ENCODE results near the gene RTN4IP1.

The RTN4IP1 gene, protein sequence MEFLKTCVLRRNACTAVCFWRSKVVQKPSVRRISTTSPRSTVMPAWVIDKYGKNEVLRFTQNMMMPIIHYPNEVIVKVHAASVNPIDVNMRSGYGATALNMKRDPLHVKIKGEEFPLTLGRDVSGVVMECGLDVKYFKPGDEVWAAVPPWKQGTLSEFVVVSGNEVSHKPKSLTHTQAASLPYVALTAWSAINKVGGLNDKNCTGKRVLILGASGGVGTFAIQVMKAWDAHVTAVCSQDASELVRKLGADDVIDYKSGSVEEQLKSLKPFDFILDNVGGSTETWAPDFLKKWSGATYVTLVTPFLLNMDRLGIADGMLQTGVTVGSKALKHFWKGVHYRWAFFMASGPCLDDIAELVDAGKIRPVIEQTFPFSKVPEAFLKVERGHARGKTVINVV

DNA sequence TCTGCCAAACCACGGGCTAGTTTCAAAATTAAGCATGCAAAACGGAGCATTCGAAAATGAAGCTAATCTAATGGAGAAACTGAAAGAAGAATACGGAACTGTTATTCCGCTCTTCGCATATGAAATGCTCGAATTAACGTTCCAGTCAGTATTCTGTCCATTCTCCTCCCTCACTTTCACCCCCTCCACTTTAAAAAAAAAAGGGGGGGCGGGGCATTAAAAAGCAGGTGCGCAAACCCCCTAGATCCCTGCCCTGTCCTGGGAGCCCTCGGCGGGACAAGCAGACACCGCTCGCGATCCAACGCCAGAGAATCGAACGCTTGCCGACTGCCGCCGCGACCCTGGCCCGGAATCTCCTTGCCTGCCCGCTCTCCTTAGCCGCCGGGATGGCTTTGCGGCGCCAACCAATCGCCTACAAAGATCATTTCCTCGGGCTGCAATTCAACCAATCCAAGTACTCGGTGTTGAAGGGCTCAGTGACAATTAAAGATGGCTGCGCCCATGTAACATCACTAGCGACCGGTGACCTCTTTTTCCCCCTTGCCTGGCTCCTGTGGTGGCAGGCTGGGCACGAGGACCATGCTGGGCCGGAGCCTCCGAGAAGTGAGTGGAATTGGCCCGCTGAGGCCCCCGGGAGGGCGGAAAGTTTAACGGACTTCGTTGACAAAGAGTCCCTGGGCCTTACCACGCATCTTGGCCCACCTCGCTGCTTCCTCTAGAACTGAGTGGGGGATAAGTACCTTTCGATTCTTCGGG lies at the start of gene RTN4IP1, which contains the start of gene QRSL1:
Gene RTN4IP1, minus strand, starts transcription at position 396 of the 756 bp plus-strand sequence. CDS start 477 bp downstream, outside the sequence.
Gene QRSL1, plus strand, starts transcription at position 476 of the 756 bp plus-strand sequence. Its CDS starts 104 bp downstream, at position 580.
- DNase-seq = peak; percentile 99

DNA sequence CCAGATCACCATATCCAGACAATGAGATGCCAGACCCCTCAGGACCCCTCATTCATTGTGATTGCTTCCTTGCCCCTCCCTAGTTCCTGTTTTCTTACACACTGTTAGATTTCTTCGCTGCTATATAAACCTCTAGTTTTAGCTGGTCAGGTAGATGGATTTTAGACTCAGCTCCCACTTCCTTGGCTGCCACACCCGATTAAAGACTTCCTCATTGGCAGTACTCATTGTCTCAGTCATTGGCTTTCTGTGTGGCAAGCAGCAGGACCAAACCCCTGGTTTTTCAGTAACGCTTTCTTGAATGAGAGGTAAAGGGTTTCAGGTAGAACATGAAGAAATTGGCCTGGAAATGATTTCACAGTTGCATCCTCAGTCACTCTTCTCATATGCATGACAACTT lies 48.0 kb upstream of the RTN4IP1 start:
- DNase-seq = no peak

DNA sequence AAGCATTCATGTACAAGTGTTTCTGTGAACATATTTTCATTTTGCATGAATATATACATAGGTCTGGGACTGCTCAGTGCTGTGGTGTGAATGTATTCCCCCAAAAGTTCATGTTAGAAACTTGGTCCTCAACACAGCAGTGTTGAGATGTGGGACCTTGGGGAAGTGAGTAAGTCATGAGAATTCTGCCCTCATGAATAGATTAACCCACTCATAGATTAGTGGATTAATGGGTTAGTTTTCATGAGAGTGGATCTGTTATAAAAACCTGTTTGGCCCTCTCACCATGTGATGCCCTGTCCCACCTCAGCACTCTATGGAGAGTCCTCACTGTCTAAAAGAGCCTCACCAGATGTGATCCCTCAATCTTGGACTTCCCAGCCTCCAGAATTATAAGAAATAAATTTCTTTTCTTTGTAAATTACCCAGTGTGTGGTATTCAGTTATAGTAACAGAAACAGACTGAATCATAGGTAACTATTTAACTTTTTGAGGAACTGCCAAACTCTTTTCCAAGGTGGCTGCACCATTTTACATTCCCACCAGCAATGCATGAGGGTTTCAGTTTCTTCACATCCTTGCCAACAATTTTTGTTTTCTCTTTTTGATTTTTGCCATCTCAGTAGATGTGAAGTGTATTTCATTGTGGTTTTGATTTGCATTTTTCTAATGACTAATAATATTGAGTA lies 45.4 kb upstream of the RTN4IP1 start:
- no peak for DNase-seq

DNA sequence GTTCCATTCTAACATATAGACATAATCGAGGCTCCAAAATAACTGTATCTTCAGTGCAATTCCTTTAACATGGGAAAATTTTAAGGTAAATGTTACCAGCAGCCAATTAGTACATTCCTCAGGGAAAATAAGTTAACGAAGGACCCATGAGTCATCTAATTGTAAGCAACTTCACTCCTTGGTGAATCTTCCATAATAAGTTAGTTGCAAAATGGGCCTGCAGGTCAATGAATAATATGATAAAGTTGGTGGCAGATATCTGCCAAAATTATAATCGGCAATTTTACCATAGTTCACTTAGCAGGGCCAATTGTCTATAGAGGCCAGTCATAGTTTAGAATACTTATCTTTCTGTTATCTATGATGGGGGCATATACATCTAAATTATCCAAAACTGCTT lies 42.4 kb upstream of the RTN4IP1 start:
- DNase-seq = no peak

DNA sequence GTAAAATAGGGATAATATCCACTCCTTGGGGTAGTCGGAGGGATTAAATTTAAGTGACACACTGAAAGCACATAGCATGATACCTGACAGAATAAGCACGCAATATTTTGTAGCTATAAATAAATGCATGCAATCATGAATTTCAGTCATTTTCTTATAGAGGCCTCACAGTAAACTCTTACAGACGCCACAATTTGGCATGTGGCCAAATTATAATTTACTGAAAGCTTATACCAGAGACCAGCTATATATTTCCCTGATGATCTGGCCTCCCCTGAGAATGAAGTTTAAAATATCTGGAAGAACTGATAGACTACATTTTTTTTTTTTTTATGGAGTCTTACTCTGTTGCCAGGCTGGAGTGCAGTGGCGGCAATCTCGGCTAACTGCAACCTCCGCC lies 40.9 kb upstream of the RTN4IP1 start:
- DNase-seq = no peak

DNA sequence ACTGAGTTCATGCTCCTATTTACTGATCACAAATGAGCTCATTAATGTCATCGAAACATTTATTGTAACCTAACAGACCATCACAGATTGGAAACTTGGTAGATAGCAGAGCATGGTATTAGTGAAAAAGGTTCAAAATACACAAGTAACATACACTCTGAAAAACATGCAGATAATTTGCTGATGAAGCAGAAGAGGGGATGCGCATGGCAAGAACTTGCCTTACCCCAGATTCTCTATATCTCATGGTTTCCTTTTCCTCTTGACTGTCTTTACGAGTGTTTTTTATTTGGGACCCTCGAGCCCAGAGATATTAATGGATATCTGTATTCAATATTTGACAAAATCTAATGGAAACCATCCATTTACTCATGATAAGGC lies 37.7 kb upstream of the RTN4IP1 start:
- no peak for DNase-seq

DNA sequence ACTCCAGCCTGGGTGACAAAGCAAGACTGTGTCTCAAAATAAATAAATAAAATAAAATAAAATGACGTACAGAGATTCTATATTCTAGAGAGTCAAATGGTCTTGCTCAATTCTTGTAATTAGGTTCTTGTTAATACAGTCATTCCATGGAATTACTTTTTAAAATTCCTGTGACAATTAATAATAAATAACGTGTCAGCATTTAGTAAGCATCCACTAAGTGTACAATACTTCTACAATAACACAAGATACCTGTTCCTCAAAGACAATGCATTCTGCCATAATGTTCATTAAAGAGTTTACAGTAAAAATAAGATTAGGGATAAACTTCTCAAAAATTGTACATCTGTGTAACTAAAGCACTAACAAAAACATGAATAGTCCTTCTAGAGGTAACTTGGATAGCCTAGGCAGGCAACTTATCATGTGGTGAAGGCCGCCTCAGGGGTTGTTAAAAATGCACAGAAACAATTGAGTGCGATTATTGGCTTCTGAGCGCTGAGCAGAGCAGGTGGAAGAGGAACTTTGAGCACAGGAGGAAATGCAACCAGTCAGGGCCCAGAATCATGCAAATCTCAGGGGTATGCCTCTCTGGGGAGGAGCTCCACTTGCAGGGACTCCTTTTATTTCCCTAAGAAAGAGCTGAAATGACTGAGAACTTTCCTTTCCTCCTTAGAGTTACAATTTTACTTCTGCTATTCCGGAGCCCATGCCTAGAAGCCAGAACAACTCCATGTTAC lies 37.2 kb upstream of the RTN4IP1 start:
- no peak for DNase-seq

DNA sequence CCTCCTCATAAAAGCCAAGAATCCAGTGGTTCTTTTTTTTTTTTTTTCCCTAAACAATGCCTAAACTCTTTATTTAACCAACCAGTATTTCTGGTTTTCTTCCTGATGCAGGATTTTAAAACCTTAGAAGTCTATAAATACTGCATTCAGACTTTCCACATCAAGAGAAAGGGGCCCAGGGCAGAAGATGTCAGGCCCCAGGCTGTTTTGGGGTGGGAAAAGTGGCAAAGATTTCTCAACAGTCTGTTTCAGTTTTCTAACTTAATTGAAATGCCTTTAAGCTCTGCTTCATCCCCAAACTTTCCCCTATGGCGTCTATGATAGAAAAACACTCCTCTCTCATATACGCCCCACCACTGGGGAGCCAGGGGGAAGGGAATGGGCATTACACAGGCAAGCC lies 33.2 kb upstream of the RTN4IP1 start:
- DNase-seq = no peak

DNA sequence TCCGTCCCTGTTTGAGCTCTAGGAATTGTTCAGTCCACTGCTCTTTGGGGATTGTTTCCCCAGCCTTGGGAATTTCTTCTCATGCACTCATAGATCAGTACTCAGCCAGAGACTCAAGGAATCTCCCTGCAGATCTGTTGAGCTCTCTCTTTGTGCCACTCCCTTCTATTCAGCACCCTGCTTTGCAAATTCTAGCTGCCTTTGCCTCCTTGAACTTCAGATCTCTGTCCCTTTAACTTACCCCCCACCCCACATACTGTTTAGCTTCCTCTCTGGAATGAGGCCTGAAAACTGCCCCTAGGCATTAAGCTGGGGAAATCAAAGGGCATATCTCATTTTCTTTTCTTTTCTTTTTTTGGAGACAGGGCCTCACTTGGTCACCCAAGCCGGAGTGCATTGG lies 30.6 kb upstream of the RTN4IP1 start:
- no peak for DNase-seq

DNA sequence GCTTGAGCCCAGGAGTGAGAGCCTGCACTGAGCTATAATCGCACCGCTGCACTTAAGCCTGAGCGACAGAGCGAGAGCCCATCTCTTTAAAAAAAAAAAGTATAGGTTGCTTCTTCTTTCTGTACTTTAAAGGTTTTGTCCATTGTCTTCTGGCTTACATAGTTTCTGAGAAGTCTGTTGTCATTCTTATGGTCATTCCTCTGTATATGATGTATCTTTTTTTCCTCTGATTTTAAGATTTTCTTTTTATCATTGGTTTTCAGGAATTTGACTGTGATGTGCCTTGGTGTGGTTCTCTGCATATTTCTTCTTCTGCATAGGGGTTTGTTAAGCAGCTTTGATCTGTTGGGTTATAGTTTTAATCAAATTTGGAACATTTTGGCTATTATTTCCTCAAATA lies 29.2 kb upstream of the RTN4IP1 start:
- no peak for DNase-seq

DNA sequence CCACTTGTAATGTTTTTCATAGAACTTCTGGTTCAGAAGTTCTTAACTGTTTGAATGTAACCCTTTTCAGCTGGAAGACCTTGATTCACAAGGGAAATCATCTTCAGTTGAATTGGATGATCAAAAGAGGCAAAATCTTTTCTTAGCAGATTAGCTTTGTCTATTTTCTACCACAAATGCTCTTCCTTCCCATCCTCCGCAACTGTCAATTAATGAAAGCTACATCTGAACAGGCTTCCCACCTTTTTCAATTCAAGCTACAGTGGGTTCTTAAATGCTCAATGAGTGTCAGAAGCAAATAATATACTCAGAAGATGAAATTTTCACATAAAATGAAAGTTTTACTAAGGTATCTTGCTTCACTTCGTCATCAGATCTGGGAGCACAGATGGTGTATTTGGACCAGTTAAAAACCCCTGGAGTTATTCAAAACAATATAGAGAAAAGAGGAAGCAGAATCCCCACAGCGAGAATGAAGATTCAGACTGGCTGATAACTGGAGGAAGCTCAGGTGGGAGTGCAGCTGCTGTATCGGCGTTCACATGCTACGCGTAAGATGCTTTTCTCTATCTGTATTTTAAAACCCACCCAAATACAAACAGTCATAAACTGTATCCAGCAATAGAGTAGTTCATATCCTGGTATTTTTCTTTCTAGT lies 19.5 kb upstream of the RTN4IP1 start:
- no peak for DNase-seq

DNA sequence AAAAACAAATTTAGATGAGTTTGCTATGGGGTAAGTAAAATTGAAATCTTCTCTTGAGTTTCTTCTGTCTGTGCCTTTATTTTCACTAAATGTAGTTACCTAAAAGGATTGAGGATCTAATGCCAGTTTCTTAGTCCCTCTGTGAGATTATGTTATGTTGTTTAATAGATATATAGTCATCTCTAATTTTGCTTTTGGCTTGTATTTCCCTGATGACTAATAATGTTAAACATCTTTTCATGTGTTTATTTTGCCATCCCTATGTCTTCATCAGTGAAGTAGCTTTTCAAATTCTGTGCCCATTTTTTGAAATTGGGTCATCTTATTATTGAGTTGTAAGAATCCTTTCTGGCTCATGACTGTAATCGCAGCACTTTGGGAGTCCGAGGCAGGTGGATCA lies 13.8 kb upstream of the RTN4IP1 start:
- no peak for DNase-seq

DNA sequence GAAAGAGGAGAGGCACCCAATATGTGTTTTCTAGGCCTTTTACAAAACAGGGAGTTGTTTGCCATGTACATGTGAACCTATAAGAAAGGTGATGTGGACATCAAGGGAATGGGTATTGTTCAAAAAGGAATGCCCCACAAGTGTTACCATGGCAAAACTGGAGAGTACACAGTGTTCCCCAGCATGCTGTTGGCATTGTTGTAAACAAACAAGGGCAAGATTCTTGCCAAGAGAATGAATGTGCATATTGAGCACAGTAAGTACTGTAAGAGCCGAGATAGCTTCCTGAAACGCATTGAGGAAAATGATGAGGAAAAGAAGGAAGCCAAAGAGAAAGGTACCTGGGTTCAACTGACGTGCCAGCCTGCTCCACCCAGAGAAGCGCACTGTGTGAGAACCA lies 13.2 kb upstream of the RTN4IP1 start:
- no peak for DNase-seq

DNA sequence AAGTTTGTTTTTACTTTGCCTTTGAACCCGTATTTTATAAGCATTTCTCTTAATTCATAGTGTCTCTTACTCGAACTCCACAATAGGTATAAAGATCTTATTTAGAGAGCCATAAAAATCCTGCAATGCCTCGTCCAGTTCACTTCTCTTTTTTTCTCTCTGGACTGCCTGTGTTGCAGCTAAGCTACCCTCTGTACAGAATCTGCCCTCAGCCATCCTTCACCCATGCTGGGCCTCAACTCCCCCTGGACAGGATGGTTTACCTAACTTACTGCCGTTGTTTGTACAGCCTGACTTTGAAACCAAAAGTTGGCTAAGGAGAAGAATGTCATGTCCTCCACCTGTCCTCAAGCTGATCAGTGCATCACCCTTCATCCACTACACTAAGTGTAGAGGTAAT lies 10.5 kb upstream of the RTN4IP1 start:
- DNase-seq = no peak

DNA sequence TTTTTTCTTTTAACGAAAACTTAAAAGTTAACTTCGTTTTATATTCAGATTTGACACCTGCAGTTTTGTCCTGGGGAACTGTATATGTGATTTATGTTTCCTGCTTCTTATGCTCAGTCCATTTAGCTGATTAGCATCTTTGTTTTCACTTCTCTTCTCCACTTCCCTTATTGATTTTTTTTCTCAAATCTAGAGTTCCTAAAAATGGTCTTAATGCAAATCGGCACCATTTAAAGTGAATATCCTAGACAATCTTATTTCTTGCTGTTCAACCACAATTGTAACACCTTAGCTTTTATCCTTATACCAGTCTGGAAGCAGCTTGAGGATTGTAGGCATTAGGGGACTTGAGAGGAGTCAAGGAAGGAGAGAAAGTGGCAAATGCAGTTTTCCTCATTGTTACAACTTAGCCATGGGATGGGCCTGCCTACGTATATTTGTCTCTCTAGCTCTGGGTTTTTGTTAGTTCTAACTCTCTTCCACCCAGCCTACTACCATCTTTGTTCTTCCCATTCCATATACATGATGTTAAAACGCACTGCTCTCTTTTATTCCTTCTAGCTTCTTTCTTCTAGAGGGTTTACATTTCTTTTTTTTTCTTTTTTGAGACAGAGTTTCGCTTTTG lies 8.5 kb upstream of the RTN4IP1 start:
- no peak for DNase-seq

DNA sequence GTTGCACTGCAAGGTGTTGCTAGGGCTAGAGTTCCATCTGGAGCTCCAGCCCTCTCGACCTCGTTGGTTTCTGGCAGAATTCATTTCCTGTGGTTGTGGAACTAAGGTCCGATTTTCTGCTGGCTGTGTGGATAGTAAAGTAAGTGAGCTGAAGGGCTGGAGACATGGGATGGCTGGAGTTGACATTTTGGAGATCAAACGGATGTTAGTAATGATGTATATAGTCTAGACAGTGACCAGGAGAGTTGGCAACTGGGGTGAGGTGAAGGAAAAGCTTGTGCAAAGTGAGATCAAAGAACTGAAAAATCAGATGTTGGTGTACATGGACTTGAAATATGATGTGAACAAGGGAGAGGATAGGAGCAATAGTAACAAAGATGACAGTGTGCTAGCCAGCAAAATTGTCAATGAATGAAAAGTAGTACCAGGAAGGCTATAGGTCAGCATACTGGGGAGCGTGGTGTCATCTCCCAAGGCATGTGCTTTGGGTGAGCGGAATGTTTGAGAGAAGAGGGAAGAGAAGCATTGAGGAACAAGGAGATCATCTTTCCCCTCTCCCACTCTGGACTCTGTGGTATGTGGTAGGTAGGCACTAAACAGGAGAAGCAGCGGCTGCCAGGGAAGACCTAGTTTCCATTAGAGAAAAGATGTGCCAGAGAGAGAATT lies 7.9 kb upstream of the RTN4IP1 start:
- DNase-seq = no peak

DNA sequence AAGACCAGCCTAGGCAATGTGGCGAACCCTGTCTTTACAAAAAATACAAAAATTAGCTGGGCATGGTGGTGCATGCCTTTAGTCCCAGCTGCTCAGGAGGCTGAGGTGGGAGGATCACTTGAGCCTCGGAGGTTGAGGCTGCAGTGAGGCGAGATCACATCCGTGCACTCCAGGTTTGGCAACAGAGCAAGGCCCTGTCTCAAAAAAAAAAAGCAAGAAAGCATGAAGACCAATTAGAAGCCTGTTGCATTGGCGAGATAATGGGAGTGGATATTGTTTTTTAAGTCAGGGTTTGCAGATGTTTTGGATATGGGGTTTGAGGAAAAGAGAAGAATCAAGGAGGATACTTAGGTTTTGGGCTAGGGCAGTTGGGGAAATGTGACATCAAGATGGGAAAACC lies 5.3 kb upstream of the RTN4IP1 start:
- no peak for DNase-seq

DNA sequence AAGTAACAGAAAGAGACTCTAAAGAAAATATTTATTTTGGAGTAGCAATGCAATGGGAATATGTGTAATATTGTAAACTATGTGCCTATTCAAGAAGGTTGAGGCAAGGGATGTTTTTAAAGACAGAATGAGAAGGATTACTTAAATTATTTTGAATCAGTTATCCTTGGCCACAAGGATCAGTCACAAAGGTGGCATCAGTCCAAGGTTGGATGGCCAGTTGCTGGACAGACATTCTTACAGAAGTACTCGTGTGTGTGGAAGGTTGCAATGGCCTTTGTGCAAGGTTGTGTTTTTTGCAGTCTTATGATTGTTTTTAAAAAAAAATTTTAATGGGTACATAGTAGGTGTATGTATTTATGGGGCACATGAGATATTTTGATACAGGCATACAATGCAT lies 2.0 kb upstream of the RTN4IP1 start:
- no peak for DNase-seq

DNA sequence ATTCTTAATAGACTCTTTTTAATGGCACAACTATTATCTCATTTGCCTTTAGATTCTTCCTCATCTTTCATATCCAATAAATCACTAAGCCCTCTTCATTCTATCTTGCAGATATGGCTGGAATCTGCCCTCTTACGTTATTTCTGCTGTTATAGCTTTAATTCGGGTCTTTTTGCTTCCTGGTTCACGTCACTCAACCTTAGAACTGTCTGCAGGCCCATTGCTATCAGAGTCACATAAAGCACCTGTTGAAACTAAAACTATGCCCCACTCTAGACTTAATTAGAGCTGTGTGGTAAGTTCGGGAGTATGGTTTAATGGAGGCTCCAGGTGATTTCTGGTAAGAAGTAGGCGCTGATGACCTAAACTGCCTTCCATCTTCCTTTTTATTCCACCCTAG lies 1.1 kb upstream of the RTN4IP1 start:
- DNase-seq = no peak

DNA sequence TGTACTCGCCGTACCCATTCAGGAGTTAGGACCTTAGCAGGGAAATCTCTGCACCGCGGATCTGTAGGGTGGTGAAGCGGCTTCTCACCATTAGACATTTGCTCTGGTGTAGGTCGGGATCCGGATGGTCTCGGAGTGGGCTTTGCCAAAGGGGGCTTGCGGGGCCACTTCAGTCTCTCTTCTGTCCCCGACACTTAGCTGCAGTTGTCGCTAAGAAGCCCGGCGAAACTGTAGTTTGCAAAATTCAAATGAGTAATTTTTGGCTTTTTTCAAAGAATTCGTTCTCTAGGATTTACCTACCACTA lies 513 bp upstream of the RTN4IP1 start:
- DNase-seq = no peak

DNA sequence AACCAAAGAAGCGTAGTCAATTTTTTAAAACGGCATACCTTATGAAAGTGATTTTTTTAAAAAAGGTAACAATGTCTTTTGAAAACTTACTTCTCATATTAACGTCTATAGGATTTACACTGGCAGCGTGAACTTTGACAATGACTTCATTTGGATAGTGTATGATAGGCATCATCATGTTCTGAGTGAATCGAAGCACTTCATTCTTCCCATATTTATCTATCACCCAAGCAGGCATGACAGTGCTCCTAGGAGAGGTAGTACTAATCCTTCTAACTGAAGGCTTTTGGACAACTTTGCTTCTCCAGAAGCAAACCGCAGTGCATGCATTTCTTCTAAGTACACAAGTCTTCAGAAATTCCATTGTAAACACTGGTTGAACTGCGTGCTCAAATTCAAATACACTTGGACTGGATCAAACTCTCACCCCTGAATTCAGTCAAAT lies 618 bp downstream of the RTN4IP1 start:
- no peak for DNase-seq
